C4-2B (cell line): Measurements from ENCODE around the gene AFF2.

Experiments
- CTCF ChIP-seq: fragments of 450-650 bp; conservative IDR thresholded peaks from 2 replicates; pipeline ENCODE4 v1.5.1; 2017; ENCODE audit warnings: mild to moderate bottlenecking
- ZFX ChIP-seq: fragments of 450-650 bp; IDR thresholded peaks from 2 replicates; pipeline ENCODE4 v1.6.1; 2017

GRCh38 chrX:149006235-149006634, 505.8 kb downstream of the AFF2 start:
- TF ChIP-seq CTCF (no peak), ZFX (no peak)
